Measurements from ENCODE around the gene ELAC2.

ELAC2 gene

GRCh38 chr17:12977008-12977751 is 40.6 kb downstream of the ELAC2 start:
- TF ChIP-seq CTCF (IDR thresholded peaks at IDR 0.05; ENCODE audit: low read depth, low read length, missing control alignments), result no peak
- no peak overlapping the region for H3K4me3 ChIP-seq (replicated peaks; ENCODE audit: low read depth, low read length)
- DNase-seq (ENCODE audit: extremely low read depth, low read depth), result peak; percentile 12

GRCh38 chr17:12974005-12974531 is 43.8 kb downstream of the ELAC2 start:
- no peak for TF ChIP-seq CTCF (IDR thresholded peaks at IDR 0.05; ENCODE audit: low read depth, low read length, missing control alignments)

GRCh38 chr17:12973496-12974004 is 44.3 kb downstream of the ELAC2 start:
- DNase-seq (ENCODE audit: extremely low read depth, low read depth), result no peak
- TF ChIP-seq CTCF (IDR thresholded peaks at IDR 0.05; ENCODE audit: low read depth, low read length, missing control alignments), result no peak
- no peak overlapping the region for H3K4me3 ChIP-seq (replicated peaks; ENCODE audit: low read depth, low read length)

More at GRCh38 chr17:12974005-12974531, 43.8 kb downstream of the ELAC2 start:
- no peak for DNase-seq (ENCODE audit: extremely low read depth, low read depth)
- H3K4me3 ChIP-seq (replicated peaks; ENCODE audit: low read depth, low read length), result no peak overlapping the region

- DNase-seq (ENCODE audit: extremely low read depth, low read depth), result no peak
- no peak for TF ChIP-seq CTCF (IDR thresholded peaks at IDR 0.05; ENCODE audit: low read depth, low read length, missing control alignments)
Observed at GRCh38 chr17:12967962-12968361, 49.9 kb downstream of the ELAC2 start.

GRCh38 chr17:12966413-12966812 is 51.4 kb downstream of the ELAC2 start:
- DNase-seq (ENCODE audit: extremely low read depth, low read depth), result no peak
- no peak for TF ChIP-seq CTCF (IDR thresholded peaks at IDR 0.05; ENCODE audit: low read depth, low read length, missing control alignments)
- no peak overlapping the region for H3K4me3 ChIP-seq (replicated peaks; ENCODE audit: low read depth, low read length)

More at GRCh38 chr17:12967962-12968361, 49.9 kb downstream of the ELAC2 start:
- H3K4me3 ChIP-seq (replicated peaks; ENCODE audit: low read depth, low read length), result no peak overlapping the region

GRCh38 chr17:12965988-12966387 is 51.8 kb downstream of the ELAC2 start:
- no peak overlapping the region for H3K4me3 ChIP-seq (replicated peaks; ENCODE audit: low read depth, low read length)
- TF ChIP-seq CTCF (IDR thresholded peaks at IDR 0.05; ENCODE audit: low read depth, low read length, missing control alignments), result no peak
- no peak for DNase-seq (ENCODE audit: extremely low read depth, low read depth)

Measured in HFF-Myc (cell line).